ENCODE results near the gene INMT.
"Not testable (repeated sequence)": the region's sequence is repeated elsewhere in the genome, so short reads cannot be mapped to it uniquely, and the experiment has no call there.

Gene INMT

DNA sequence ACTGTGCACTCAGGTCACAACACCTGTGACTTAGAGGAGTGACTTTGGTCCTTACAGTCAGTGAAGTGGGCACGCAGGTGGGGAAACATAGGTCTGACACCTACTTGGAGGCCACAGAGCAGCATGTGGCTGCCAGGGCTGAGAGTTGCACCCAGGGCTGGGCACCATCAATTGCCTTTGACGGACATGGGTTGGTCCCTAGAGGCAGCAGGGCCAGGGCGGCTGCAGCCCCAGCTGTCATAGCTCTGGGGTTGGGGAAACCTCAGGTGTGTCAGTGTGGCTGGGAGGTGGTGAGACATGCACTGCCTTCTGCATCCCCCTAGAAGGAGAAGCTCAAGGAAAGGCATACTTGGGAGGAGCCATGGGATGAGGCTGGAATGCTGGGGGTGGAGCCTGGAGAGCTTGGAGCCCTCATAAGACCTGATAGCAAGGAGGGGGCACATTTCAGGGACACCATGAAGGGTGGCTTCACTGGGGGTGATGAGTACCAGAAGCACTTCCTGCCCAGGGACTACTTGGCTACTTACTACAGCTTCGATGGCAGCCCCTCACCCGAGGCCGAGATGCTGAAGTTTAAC, at the start of gene INMT:
INMT (plus strand) TSS at position 440 of the 578 bp plus-strand sequence; CDS start at position 456, 16 bp downstream.
- no peak for DNase-seq

DNA sequence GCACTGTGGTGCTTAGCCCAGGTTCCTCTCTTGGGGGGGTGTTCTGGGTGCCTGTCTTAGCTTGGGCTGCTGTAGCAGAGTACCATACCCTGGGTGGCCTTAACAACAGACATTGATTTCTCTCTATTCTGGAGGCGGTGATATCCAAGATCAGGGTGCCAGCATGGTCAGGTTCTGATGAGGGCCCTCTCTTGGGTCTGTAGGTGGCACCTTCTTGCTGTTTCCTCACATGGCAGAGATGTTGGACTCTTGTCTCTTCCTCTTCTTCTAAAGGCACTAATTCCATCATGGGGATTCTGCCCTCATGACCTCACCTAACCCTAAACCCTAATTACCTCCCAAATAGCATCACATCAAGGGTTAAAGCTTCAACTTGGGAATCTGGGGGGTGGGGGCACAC, 49.7 kb upstream of the INMT start:
- DNase-seq: no peak

DNA sequence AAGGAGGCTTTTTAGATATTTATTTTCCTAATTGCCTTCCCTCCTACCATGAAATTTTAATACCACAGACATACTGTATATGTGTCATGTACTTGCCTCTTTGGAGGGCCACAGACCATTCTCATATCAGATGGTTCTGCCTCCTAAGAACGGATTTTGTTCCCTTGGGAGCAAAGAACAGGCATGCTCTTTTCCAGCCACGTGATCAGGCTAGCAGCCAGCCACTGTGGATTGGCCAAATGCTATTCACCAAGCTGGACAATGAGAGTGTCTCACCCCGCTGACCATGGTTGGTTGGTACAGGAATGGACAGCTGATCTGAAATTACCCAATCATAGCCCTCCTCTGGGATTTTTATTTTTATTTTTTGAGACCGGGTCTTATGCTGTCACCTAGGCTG, 48.2 kb upstream of the INMT start:
- DNase-seq: no peak

DNA sequence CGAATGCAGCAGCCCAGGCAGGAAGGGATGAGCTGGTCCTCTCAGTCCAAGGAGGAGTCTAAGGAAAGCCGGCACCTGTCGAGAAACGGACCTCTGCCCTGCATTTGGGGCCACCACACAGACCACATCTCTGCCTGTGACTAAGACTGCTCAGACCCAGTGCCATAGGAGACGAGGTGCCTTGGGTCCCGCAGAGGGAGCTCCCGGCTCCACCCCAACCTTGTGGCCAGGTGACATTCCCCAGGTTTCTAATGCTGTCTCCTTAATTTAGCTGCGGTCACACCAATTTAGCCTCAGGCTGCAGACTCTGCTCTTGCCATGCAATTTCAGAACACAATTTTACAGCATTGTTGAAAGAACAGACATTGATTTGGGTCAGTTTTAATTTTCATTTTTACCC, 46.9 kb upstream of the INMT start:
- DNase-seq: no peak

- DNase-seq: no peak
Observed at GRCh38 chr7:30705596-30705995, 46.3 kb upstream of the INMT start.

- DNase-seq: no peak
Observed at GRCh38 chr7:30706316-30706715, 45.6 kb upstream of the INMT start.

- no peak for DNase-seq
Observed at GRCh38 chr7:30706908-30707307, 45.0 kb upstream of the INMT start.

DNA sequence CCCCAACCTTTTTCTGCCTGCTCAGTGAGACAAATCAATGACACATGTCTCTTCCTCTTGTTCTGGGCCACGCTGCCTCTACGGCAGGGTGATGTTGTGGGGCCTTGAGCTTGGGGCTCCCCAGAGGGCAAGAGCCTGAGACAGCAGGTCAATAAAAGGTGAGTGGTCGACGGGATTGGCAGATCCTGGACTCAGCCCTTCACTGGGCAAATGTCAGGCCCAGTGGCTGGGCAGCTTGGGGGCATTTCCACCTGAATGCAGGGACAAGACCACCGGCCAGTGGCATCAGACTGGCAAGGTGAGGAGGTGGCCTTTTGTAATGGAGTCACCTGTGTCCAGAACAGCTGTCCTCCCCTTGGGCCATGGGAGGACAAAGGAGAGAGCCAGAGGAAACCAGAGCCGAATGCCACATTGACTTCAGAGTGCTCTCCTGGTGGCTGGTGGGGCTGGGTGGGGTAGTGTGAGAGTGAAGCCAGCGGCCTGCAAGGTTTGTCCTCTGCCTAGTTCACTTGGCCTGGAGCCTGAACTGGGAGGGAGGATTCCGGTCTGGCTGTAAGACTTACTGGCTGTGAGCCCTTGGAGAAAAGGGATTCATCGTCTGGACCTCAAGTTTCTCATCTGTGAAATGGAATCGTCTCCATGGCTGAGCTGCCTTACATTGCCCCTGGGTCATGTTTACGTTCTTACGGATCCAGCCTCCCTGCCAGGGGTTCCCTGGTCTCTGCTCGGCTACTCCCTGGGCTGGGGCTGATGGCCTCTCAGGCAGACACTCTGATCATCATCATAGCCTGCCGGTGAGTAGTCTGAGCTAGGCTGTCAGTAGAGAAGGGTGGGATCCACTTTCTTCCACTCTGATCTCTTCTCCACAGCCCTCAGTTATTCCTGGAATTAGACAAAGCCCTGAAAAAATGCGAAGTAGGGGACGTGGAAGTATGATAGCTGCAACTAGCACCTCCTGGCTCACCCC, 44.3 kb upstream of the INMT start:
- no peak for DNase-seq

DNA sequence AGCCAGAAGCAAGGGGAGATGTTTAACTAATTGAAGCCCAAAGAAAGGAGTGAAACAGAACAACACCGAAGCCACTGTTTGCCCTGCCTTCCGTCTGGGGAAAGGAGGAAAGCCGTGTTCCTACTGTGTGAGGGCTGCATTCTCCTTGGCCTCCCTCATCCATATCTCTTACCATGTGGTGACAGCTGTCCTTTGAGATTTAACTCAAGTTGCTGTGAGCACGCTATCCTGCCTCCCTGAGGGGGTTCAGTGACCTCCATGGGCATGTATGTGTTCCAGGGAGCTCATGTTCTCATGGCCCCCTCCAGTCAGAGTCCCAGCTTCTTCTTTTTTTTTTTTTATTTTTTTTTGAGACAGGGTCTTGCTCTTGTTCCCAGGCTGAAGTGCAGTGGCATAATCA, 43.5 kb upstream of the INMT start:
- no peak for DNase-seq

DNA sequence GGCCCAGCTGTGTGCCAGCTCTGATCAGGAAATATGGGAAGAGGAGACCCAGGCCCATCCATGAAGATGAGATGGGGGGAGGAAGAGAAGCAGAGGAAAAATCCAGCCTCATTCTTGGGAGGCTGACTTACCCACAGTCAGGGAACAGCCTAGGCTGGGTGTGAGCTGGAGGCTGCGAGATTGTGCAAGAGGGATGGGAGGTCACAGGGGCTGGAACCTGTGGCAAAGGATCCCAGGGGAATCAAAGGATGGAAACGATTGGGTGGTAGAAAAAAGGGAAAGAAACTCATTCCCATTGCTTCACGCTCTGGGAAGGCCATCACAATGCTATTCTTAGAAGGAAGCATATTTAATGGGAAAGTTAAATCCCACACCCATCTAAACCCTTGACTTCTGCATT, 43.0 kb upstream of the INMT start:
- DNase-seq: no peak

- no peak for DNase-seq
Observed at GRCh38 chr7:30709549-30709948, 42.4 kb upstream of the INMT start.

DNA sequence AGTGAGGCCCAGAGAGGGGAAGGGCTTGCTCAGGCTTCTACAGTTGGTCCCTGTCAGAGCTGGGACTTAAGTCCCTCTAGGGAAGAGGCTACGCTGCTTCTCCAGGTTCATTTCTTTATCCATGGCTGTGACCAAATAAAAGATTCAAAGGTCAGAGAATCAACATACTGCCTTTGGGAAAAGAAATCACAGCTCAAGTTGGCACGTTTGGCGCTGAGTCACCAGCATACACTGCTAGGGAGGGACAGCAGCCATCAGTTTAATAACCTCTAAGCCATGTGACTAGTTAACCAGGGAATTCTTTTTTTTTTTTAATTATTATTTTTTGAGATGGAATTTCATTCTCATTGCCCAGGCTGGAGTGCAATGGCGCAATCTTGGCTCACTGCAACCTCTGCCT, 41.3 kb upstream of the INMT start:
- no peak for DNase-seq

DNA sequence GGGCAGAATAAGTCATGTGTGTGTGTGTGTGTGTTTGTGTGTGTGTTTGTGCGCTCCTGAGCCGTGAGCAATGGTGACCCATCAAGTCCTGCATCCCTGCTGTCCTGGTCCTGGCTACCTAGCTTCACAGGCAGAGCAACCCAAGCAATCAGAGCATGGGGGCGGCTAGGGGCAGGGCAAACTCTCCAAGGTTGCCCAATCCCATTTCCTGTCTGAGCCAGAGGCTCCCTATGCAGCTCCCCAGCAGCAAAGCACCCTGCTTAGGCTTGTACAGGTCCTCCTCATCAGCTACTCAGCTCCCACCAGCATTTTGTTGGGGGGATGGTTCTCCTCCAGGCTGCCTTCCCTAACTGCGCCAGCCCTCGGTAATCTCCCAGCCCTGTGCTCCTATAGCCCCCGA, 38.5 kb upstream of the INMT start:
- DNase-seq: no peak

- DNase-seq: no peak
Observed at GRCh38 chr7:30714129-30714528, 37.8 kb upstream of the INMT start.

DNA sequence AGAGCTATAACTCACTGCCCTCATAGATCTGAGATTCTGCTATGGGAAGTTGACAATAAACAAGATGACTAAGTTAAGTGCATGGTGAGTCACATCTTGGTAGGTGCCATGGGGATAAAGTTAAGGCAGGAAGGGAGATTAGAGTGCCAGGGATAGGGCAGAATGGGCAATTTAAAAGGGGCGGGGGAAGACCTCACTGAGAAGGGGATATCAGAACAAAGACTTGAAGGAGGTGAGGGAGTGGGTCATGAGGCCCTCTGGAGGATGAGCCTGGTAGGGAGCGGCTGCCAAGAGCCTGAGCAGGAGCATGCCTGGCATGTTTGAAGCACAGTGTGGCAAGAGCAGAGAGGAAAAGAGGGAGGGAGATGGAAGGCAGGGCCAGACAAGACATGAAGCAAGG, 34.8 kb upstream of the INMT start:
- DNase-seq: no peak

DNA sequence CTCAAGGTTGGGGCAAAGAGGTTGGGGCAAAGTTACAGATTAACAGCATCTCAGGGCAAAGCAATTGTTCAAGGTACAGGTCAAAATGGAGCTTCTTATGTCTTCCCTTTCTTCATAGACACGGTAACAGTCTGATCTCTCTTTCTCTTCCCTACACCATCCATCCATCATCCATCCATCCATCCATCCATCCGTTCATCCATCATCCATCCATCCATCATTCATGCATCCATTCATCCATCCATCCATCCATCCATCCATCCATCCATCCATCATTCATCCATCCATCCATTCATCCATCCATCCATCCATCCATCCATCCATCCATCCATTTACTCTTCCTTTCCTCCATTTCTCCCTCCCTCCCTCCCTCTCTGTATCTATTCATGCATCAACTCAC, 32.5 kb upstream of the INMT start:
- not testable (repeated sequence) for DNase-seq

GRCh38 chr7:30721211-30721610, 30.7 kb upstream of the INMT start:
- DNase-seq: no peak

GRCh38 chr7:30722187-30722586, 29.7 kb upstream of the INMT start:
- DNase-seq: no peak

- DNase-seq: no peak
Observed at GRCh38 chr7:30722671-30723070, 29.3 kb upstream of the INMT start.

GRCh38 chr7:30723776-30724175, 28.2 kb upstream of the INMT start:
- DNase-seq: no peak

- DNase-seq: no peak
Observed at GRCh38 chr7:30726296-30727006, 25.5 kb upstream of the INMT start.

GRCh38 chr7:30727061-30727945, 24.6 kb upstream of the INMT start:
- no peak for DNase-seq

DNA sequence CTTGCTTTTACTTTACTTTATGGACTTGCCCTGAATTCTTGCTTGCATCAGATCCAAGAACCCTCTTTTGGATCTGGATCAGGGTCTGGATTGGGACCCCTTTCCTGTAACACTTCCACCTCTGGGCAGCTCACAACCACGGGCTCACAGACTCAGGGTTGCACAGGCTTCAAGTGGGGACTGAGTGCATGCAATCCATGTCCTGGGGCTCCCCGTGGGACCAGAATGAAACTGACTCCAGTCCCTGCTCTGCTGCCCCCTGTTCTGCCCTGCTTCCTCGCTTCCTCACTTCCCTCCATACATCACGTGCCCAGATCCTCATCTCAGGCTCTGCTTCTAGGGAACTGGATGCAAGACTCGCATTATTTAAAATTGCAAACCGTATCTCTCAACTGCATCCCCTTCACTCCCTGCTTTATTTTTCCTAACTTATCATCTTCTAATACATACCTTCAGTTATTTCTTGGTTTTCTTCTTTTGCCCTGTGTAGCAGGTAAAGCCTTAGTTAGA, 23.3 kb upstream of the INMT start:
- no peak for DNase-seq
